ENCODE results near the gene MIXL1.

DNA sequence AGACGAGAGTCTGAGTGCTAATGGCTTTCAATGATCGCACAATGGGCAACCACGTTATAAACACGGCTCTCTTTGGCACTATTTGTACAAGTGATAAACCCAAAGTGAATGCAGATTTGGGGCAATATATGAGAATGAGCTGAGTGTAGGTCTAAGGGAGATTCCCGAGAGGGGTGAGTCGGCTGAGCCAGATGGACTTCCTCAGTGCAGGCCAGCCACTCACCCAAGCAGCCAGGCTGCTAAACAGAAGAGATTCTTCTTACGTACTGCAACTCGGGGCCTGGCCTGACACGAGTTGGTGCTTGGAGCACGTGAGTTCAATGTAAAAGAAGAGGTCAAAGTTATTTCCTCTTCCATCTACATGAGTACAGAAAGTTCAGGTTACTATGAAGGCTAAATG is 6.2 kb upstream of the MIXL1 start:
- TF ChIP-seq, protein P1, sequence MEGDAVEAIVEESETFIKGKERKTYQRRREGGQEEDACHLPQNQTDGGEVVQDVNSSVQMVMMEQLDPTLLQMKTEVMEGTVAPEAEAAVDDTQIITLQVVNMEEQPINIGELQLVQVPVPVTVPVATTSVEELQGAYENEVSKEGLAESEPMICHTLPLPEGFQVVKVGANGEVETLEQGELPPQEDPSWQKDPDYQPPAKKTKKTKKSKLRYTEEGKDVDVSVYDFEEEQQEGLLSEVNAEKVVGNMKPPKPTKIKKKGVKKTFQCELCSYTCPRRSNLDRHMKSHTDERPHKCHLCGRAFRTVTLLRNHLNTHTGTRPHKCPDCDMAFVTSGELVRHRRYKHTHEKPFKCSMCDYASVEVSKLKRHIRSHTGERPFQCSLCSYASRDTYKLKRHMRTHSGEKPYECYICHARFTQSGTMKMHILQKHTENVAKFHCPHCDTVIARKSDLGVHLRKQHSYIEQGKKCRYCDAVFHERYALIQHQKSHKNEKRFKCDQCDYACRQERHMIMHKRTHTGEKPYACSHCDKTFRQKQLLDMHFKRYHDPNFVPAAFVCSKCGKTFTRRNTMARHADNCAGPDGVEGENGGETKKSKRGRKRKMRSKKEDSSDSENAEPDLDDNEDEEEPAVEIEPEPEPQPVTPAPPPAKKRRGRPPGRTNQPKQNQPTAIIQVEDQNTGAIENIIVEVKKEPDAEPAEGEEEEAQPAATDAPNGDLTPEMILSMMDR (conservative IDR thresholded peaks at IDR 0.05): no peak
- no peak for TF ChIP-seq EZH2 (IDR thresholded peaks at IDR 0.05; ENCODE audit: low read depth)

Measured in PC-9 (cell line).